HG03175 (cell line): ENCODE data around the gene MSRB2.

Experiments
- ATAC-seq: cut with Tn5 transposase; IDR thresholded peaks from one replicate; pipeline ENCODE4 v1.9.1; 2021; ENCODE audit warnings: mild to moderate bottlenecking, moderate library complexity; ENCODE audit not compliant: unreplicated experiment

MSRB2 gene

DNA sequence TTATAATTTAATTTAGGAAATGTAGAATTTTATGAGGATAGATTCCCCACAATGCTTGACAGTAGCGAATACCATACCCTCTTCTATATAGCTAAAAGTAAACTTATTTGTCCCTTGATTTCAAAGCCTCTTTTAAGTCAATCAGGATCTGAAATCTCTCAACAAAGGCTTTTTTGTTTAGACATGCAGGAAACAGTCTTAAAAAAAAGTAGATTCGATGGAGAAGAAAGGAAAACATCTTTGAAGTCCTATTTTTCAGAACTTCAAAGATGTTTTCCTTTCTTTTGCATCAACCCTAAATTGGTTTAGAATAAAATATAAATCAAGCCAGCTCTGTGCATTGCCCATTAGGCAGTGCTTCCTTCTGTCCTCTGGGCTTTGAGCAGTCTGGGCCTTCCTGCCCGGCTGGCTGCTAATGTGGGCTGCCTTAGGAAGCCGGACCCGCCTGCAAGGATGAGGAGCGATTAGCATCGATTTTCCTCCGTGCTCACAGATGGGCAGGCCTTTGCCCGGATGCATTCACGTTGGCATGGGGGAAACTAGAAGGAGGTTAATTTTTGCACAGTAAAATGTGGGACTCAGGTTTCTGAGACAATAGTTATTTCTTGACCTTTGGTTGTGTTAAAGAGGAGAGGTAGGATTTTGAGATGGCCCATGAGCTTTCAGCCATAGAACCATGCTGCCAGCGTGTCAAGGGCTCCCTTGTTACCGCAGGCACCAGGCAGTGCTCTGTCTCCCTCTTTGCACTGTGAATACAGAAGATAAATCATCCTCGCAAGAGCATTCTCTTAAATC lies 15.5 kb downstream of the MSRB2 start:
- ATAC-seq, result no peak

DNA sequence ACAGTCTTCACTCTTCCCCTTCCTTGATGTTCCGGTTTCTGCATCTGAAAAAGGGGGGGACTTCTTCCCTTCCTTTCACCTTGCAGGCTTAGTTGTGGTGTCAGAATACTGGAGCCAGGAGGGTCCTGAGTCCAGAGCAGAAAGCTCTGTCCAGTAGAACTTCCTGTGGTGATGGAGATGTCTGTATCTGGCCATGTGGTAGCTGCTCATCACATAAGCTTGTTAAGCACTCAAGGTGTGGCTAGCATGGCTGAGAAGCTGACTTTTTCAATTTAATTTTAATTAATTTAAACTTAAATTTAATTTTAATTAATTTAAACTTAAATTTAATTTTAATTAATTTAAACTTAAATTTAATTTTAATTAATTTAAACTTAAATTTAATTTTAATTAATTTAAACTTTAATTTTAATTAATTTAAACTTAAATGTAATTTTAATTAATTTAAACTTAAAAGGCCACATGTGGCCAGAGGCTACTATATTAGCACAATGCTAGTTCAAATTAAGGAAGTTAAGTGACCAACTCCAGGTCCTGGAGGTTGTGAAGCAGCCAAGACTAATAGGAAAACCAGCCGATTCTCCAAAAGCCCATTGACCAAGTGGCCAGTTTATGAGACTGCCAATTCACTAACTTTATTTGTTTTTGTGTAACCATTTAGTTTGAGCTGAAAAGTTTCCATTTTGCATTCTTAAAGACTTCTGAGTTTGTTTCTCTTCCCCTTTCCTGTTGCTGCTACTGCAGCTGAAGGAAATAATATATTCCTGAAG lies 16.3 kb downstream of the MSRB2 start:
- no peak for ATAC-seq

DNA sequence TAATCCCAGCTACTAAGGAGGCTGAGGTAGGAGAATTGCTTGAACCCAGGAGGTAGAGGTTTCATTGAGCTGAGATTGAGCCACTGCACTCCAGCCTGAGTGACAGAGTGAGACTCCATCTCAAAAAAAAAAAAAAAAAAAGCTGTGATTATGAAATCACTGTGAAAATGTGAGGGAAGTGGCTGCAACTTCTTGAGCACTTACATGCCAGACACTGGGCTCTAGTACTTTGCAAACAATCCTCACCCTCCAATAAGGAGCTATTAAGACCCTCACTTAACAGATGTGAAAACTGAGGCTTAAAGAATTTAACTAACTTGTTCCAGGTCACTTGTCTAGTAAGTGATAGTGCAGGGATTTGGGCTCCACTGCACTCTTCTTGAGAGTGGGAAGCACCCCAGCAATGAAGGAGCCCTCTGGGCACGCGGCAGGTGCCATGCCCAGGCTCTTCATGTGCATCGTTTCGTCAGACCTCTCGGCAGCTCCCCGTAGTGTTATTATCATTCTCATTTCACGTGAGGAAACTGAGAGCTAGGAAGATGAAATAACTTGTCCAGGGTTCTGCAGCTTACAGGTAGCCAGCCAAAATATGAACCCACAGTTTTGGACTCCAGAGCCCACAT lies 19.0 kb downstream of the MSRB2 start:
- no peak for ATAC-seq

DNA sequence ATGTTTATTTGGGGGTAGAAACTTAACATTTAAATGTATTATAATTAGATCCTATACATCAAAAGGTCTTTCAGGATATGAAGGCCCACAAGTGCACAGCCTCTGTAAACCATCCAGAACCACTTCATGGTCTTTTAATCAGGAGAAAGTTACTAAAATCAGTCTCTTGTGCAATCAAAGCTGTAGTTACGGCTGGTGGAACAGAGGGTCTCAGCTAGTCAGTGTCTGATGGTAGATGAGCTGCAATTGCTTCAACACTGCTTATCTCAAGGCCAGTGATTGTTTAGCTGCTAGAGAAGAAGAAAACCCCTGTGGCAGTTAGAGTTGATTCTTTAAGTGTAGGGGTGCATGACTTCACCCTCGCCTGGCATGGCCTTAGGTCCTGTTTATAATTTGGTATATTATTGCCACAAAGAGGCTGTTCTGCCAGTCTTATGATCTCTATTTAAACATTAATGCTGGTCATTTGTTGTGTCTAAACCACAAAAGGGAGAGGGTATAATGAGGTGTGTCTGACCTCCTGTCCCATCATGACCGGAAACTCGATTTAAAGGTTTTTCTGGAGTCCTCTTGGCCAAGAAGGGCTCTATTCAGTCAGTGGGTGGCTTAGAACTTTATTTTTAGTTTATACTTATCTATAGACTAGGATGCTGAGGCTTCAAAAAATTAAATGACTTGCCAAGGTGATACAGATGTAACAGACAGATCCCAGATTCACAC lies 21.3 kb downstream of the MSRB2 start:
- no peak for ATAC-seq

DNA sequence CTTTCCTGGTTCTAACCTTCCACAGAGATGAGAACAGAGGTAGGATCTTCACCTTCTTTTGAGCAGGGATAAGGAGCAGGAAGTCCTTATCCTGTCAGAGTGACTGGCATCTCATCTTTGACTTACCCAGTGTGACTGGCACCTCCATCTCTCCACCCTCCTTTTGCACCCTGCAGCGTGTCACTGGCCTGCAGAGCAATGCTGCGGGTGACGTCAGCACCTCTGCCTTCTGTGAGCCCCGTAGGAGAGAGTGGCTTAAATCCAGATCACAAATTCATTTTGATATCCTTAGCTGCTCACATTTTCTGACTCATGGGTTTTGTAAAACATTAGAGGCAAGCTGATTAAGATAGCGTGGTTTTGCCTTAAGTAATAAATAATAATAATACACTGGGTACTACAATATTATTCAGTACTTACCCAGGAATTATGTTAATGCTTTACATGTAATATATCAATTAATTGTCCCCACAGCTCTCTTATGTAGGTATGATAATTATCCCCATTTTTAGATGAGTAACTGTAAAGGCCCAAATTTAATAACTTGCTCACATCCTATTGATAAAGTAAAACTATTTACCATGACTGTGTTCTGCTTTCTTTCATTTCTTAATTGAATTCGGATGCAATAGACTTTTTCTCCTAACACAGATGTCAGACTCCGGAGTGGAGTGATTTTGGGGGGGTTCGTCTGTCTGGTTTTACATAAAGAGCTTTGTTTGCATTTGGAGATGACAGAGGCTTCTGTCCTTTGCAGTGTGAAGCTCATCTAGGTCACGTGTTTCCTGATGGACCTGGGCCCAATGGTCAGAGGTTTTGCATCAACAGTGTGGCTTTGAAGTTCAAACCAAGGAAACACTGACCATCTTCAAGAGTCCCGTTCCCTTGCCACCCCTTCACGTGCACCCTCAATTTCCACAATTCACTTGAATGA lies 24.9 kb downstream of the MSRB2 start:
- ATAC-seq, result no peak

DNA sequence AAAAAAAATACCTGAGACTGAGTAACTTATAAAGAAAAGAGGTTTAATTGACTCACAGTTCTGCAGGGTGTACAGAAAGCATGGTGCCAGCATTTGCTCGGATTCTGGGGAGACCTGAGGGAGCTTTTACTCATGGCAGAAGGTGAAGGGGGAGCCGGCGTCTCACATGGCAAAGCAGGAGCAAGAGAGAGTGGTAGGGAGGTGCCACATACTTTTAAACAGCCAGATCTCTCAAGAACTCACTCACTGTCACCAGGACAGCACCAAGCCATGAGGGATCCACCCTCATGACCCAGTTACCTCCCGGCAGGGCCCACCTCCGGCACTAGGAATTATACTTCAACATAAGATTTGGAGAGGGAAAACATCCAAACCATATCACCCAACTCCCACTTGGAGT lies 25.8 kb downstream of the MSRB2 start:
- no peak for ATAC-seq

DNA sequence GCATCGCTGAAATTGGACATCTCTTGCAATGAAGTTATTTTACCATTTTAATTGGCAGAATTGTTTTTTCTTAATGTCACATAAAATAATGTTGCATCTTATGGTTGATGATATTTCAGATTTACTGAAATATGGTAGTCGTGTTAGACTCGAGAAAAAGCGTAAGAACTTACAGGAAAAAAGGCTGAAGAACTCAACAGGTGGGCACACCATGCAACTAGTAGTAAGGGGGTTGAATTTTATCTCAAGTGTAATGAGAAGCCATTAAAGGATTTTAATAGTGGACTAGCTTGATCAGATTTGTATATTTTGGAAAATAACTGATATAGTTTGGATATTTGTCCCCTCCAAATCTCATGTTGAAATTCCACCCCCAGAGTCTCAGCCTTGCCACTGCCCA lies 41.1 kb downstream of the MSRB2 start:
- ATAC-seq, result no peak

DNA sequence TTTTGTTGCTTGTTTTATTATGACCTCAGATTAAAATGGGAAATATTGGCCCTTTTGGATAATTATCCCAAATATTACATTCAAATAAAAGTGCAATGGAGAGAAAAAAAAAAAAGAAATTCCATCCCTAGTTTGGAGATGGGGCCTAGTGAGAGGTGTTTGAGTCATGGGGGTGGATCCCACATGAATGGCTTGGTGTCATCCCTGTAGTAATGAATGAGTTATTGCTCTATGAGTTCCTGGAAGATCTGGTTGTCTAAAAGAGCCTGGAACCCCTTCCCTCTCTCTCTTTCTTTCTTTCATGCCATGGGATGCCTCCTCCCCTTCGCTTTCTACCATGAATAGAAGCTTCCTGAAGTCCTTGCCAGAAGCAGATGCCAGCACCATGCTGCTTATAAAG lies 44.3 kb downstream of the MSRB2 start:
- ATAC-seq, result no peak

DNA sequence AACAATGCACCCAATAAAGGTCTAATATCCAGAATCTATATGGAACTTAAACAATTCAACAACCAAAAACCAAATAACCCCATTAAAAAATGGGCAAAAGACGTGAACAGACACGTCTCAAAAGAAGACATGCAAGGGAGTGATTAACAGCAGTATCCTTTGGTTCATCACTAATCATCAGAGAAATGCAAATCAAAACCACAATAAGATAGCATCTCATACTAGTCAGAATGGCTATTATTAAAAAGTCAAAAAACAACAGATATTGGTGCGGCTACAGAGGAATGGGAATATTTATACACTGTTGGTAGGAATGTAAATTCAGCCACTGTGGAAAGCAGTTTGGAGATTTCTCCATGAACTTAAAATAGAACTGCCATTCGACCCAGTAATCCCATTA lies 46.6 kb downstream of the MSRB2 start:
- ATAC-seq, result no peak

DNA sequence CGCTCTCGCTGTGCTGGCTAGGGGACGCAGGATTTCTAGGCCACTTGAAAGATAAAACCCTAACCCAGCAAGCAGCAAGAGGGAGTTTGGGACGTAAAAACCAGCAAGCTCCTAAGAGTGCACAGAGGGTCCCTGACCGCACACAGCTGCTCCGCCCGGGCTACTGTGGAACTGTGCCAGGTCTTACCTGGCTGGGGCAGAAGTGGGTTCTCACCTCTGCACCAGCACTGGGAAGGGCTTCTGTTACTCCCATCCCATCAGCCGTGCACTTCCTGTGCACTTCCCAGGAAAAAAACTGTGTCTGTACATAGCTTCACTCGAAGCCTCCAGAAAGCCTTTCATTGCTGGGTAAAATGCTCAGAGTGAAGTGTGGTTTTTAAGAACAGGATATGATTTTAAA lies 50.9 kb downstream of the MSRB2 start:
- no peak for ATAC-seq

DNA sequence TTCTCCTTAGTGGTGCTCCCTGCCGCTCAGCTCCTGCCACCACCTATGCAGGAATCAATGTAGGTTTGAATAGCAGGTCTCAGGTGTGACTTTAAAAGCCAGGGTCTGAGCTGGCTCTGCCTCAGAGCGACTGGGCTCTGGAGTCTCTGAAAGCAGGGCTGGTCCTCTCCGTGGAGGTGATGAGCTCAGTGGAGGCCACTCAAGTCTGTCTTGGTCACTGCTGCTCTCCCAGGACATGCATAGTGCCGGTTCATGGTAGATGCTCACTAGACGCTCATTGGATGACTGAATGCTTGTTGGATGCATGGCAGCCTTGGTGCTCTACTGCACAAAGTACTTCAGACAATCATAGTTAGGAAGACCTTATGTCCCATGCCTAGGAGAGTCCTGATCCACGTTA lies 51.7 kb downstream of the MSRB2 start:
- ATAC-seq, result no peak

DNA sequence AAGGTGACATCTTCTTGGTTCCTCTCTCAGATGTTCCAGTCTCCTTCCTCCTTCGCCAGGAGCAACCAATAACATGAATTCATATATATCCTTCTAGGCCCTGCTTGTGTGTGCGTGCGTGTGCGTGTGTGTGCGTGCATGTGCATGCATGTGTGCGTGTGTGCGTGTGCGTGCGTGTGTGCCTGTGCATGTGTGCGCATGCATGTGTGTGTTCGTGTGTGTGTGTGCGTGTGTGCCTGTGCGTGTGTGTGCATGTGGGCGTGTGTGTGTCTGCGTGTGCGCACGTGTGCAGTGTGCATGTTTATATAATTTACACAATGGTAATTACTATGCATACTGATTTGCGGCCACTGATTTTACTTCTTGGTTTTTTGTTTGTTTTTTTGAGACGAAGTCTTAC lies 52.8 kb downstream of the MSRB2 start:
- no peak for ATAC-seq

DNA sequence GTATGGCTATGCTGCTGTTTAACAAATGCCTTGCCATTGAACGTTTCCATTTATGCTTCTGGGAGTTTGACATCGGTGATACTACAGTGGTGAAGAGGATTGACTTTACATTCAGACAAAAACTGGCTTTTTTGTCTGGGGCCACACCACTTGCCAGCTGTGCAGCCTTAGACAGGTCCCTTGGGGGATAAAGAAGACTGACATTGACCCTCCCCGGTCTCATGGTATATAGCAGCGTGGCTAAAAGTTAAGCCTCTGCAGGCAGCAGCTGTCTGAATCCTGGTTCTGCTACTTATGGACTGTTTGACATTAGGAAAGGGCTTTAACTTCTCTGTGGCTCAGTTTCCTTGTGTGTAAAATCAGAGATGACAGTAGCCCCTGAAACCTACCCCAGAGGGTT lies 54.7 kb downstream of the MSRB2 start:
- no peak for ATAC-seq

DNA sequence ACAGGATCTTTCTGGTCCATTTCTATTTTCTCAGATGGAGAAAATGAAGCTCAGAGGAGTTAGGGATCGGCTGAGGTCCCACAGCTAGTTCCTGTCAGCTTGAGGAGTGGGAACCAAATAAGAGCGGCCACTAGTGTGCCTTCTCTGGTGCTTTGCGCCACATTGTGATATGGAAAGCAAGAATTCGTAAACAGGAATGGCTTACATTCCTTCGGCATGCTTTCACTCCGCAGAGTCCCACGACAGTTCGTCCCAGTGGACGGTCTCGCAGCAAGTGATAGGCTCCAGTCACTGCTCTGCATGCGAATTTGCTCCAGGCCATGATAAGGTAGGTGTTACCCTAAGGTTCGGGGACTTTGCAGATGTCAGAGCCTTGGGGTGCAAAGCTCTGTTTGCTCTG lies 55.2 kb downstream of the MSRB2 start:
- no peak for ATAC-seq

DNA sequence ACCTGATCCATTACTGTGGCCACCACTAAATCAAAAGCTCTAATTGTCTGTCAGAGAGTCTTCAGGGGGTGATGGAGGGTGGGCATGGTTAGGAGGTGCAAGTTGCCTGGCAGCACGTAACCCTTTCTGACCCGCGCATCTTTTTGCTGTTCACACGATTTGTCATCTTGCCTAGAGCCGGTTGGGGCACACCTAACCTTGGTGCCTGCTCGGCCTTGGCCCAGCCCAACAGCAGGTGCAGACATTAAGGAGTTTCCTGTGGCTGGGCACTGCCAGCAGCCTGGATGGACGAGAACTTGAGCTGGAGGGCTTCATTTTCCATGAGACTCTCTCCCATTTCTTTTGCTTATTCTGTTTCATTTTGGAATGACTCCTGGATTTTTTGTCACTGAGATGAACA lies 55.7 kb downstream of the MSRB2 start:
- ATAC-seq, result no peak

DNA sequence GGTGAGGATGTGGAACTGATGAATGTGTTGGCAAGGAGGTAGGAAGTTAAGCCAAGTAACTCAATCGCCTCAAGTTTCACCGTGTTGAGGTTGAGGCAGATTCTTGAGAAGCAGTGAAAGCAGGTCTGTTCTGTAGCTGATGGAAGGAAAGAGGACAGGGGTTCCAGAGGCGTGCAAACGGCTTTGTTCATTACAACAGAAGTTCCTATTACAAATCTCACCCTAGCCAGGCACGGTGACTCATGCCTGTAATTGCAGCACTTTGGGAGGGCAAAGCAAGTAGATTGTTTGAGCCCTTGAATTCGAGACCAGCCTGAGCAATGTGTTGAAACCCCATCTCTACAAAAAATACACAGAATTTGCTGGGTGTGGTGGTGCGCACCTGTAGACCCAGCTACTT lies 59.8 kb downstream of the MSRB2 start:
- no peak for ATAC-seq

DNA sequence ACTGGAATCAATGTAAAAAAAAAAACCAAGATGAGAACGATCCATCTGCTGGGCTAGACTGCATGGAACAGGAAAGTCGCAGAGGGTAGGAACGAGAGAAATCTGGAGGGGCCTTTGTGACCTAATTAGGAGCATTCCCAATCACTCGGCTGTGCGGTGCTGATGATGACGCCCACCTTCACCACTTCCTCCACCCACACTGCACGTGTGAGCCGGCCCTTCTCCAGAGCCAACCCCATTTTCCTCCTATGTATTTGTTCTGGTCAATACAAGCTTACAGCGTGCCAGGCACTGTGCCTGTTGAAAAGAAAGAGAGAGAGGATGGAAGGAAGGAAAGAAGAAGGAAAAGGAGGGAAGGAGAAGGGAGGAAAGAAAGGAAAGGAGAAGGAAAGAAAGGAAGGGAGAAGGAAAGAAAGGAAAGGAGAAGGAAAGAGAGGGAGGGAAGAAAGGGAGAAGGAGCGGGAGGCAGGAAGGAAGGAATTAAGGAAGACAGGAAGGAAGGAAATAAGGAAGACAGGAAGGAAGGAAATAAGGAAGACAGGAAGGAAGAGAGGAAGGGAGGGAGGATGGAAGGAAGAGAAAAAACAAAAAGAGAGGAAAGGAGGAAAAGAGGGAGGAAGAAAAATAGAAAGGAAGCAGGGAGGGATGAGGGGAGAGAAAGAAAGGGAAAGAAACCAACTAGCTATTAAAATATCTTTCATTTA lies 61.2 kb downstream of the MSRB2 start:
- ATAC-seq, result no peak

DNA sequence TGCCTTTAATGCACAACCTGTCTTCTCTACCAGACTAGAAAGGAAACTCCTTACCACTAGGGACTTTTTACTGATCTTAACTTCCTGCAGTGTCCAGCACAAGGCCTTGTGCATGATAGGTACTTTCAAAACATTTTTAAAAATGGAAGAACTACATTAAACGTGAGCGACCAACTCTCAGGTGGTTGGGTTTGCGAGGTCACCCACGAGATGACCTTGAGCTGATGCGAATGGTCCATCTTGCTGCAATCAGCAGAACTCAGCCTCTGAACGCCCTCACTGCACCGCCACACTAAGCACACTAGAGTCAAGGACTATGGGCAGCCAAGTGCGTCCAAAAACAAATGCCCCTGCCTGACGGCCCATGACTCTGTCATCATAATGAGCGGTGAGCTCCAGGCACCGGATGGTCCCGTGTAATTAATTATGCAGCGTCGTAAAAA lies 61.9 kb downstream of the MSRB2 start:
- no peak for ATAC-seq

DNA sequence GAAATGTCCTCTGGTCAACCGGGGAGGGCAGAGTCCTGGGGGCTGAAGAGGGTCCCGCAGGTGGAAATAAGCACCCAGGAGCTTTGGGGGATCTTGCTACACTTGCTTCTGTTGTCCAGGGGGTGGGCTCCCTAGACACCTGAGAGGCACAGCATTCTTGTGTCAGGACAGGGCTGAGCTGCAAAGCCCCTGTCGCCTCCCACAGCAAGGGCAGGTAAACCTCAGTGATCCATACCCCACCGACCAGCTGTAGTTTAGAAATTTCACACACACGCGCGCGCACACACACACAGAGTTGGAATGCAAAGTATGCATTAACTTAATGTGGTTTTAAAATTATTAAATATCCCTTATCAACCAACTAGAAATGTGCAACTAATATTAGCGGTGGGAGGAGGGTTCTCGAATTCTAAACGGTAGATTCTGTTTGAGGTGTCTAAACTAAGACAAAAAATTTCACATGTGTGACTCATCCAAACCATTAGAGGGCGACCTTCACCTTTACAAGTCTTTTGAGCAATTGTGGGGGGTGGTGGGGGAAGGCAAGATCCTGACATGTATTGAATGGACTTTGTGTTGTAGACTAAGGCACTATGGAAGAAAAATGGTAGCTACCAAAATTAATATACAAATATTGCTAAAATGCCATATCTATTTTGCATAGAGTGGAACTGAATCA lies 62.5 kb downstream of the MSRB2 start:
- ATAC-seq, result peak; percentile 65
